Measurements from ENCODE around the gene KCNH6.

The KCNH6 gene

GRCh38 chr17:63534816-63535455, 11.8 kb downstream of the KCNH6 start:
- no peak for DNase-seq (ENCODE audit: low read depth)

DNA sequence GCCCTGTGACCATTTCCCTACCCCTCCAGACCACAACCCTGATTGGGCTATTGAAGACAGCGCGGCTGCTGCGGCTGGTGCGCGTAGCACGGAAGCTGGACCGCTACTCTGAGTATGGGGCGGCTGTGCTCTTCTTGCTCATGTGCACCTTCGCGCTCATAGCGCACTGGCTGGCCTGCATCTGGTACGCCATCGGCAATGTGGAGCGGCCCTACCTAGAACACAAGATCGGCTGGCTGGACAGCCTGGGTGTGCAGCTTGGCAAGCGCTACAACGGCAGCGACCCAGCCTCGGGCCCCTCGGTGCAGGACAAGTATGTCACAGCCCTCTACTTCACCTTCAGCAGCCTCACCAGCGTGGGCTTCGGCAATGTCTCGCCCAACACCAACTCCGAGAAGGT, 12.5 kb downstream of the KCNH6 start:
- DNase-seq (ENCODE audit: low read depth) = no peak

DNA sequence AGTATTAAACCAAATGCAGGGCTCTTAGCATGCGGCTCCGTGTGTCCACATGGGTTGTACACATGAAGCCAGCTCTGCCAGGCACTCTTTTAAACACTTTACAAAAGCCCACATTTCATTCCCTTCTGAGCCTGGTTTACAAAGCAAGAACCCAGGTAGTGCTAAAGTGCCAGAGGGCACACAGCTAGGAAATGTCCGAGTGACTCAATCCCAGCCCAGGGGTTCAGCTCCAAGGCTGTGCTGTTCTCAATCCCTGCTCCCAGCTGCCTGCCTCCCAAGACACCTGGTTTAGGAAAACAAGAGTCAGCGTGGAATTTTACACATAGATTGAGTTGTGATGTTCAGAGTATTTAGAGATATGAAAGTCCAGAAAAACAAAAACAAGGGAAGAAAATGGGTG, 13.8 kb downstream of the KCNH6 start:
- no peak for DNase-seq (ENCODE audit: low read depth)

DNA sequence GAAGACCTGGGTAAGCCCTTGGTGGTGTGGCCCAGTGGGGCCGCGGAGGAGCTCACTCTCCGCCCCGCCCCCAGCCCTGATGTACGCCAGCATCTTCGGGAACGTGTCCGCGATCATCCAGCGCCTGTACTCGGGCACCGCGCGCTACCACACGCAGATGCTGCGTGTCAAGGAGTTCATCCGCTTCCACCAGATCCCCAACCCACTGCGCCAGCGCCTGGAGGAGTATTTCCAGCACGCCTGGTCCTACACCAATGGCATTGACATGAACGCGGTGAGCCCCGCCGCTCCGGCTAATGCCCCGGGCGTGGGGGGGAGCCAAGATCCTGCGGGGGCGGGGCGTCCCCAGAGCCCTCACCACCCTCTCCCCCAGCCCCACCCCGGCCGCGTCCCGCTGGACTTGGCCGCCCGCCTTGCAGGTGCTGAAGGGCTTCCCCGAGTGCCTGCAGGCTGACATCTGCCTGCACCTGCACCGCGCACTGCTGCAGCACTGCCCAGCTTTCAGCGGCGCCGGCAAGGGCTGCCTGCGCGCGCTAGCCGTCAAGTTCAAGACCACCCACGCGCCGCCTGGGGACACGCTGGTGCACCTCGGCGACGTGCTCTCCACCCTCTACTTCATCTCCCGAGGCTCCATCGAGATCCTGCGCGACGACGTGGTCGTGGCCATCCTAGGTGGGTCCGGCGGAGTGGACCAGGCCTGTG, 15.0 kb downstream of the KCNH6 start:
- no peak for DNase-seq (ENCODE audit: low read depth)

- DNase-seq (ENCODE audit: low read depth) = no peak
These were observed 15.8 kb downstream of the KCNH6 start for GRCh38 chr17:63538693-63539595.

GRCh38 chr17:63540590-63540989, 17.4 kb downstream of the KCNH6 start:
- no peak for DNase-seq (ENCODE audit: low read depth)

GRCh38 chr17:63542218-63542545, 19.0 kb downstream of the KCNH6 start:
- no peak for DNase-seq (ENCODE audit: low read depth)

DNA sequence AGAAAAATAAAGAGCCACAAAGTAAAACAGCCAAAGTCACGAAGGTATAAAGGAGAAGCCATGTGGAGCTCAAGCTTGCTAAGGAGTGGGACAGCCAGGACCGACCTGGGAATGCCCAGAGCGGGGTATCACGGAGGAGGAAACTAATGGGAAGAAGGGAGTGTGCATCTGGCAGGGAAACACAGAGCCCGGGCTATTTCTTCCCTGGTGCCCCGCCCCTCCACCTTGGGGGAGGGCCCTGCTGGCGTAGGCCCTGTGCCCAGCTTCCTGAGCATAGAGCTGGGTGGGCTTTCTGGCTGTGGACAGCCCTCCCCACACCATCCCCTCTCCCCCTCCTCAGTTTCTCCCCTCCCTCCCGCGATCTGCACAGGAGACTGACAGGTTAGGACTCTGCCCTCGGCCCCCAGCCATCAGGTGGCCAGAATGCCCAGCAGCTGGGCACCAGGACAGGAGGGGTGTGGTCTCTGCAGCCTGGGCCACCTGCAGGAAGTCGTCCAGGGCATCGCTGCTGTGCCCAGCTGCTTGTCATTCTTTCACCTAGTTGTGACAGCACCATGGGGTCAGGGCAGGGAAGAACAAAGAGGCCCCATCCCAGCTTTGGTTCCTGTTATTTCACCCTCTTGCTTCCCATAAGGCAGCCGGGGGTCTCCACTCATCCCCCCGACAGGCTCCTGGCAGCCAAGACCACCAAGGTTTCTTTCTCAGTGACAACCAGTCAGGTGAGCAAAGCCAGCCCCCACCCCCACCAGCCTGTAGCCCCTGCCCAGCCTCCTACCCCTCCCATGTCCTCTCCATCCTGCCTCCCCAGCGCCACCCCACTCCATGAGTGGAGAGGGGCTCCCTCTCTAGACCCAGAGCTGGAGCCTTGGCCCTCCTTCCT, 20.0 kb downstream of the KCNH6 start:
- DNase-seq (ENCODE audit: low read depth) = no peak

DNA sequence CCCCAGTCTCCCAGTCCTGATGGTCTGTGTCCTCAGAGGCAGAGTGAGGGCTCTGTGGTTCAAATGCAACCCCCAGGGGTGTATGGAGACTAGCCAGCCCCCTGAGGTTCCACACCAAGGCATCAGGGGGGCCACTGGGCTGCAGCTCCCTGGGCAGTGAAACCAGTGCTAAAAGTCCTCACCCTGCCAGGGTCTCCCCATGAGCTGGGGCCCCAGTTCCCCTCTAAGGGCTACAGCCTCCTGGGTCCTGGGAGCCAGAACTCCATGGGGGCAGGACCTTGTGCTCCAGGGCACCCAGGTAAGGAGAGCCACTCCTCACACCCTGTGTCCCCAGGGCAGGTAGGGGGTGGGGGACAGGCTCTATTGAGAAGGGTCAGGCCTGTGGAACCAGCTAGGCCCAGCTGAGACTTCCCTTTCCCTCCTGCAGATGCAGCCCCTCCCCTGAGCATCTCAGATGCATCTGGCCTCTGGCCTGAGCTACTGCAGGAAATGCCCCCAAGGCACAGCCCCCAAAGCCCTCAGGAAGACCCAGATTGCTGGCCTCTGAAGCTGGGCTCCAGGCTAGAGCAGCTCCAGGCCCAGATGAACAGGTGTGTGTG, 20.8 kb downstream of the KCNH6 start:
- DNase-seq (ENCODE audit: low read depth) = no peak

GRCh38 chr17:63544467-63545301, 21.5 kb downstream of the KCNH6 start:
- no peak for DNase-seq (ENCODE audit: low read depth)

- no peak for DNase-seq (ENCODE audit: low read depth)
These were observed 23.3 kb downstream of the KCNH6 start for GRCh38 chr17:63546308-63547082.

- no peak for DNase-seq (ENCODE audit: low read depth)
These were observed 23.9 kb downstream of the KCNH6 start for GRCh38 chr17:63547083-63547523.

DNA sequence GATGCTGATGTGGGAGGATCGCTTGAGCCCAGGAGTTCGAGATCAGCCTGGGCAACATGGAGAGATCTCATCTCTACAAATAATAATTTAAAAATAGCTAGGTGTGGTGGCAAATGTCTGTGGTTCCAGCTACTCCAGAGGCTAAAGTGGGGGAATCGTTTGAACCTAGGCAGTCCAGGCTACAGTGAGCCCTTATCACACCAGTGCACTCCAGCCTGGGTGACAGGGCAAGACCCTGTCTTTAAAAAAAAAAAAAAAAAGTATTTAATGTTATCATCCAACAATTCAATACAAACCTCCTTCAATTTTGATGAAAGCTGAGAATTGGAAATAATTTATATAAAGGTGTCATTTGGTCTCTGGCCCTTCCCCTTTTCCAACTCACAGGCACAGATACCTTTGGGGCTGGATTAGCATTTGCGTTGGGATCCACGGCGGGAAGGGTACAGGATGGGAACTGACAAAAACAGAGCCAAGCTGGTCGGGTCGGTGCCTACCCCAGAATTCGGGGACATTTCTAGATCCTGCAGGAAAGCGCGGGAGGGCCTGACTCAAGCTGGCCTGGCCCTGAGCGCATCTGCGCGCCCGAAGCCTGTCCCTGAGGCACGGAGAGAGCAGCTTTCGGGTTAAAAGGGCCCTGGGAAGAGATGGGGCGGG, 26.3 kb downstream of the KCNH6 start:
- DNase-seq (ENCODE audit: low read depth) = no peak

DNA sequence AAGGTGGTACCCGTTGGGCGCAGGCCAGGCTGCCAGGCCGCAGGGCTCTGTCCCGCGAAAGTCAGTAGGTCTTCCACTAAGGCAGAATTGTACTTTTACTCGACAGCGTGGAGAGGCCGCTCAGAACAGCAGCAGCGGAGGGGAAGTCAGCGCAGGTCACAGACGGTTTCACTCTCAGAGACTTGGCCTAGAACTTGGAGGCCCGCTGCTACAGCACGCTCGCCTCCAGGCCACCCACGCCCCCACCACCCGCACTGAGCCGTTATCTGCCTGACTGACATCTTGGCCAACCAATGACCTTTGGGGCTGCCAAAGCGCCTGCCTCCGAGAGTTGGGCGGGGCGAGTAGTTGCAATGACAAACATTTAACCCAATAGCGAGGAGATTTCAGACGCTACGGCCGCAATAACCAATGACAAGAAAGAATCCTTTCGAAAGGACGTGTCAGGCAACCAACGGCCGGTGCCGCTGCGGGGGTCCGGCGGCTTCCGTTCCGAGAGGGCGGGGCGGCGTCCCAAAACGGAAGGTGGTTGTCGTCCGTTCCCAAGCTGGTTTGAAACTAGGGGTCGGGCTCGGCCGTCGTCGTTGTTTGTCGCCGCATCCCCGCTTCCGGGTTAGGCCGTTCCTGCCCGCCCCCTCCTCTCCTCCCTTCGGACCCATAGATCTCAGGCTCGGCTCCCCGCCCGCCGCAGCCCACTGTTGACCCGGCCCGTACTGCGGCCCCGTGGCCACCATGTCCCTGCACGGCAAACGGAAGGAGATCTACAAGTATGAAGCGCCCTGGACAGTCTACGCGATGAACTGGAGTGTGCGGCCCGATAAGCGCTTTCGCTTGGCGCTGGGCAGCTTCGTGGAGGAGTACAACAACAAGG, 27.0 kb downstream of the KCNH6 start, which contains the start of gene DCAF7:
Gene DCAF7 (plus strand): TSS at position 532 of the 871 bp plus-strand sequence. CDS start 201 bp downstream, at position 733.
- peak; percentile 99 for DNase-seq (ENCODE audit: low read depth)

DNA sequence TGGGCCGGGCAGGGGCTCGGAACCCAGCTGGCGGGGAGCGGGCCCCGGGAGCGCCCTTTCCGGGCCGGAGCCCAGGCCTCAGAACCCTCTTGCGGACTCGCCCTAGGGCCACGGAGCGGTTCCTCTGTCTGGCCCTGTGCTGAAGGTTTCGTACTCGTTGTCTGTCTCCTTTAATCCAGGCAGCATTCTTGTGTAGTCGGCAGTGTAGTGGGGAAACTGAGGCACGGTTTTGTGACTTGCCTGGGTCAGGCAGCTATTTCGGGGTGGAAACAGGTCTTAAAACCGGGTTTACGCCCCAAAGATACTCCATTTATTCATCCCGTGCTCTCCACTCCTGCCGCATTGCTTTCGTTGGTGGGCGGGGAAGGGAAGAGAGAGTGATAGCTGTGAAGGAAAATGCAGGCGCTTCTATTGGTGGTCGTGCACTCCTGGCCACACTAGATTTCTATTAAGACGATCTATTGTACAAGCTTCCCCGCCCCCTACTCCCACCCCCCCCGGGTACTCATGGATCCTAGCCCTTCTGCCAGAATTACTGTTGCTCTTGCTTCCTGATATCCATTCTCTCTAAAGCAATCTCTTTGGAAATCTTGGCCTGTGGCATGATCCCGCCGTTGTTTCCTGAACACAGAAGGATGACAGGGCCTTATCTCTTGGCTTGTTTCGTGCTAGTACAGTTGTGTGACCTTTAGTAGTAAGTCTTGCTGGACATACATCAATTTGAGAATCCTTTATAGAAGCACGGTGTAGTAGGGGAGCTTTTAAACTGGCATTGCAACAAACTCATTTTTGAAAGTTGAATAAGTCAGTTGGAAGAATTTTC, 27.9 kb downstream of the KCNH6 start:
- DNase-seq (ENCODE audit: low read depth) = no peak

DNA sequence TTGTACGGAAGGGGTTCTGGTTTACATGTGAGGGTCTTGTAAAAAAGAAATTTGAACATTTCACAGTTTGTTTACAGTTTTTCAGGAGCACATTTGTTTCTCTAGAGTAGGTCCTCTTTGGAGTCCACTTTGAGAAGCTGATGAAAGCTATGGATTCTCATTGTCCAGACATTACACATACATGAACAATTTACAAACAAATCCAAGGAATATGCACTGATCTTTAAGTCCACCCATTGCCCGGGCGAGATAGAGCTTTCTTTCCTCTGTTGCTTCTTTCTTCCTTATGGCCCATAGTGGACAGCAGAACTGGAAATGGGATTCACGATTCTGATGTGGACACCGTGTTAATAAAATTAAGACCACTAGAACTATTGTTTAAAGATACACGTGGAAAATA, 29.1 kb downstream of the KCNH6 start:
- DNase-seq (ENCODE audit: low read depth) = no peak

- DNase-seq (ENCODE audit: low read depth) = no peak
These were observed 32.5 kb downstream of the KCNH6 start for GRCh38 chr17:63555500-63556156.

Data from non-pigmented ciliary epithelial cell (primary cell).